Endothelial cell of coronary artery (primary cell): ENCODE measurements around the gene MYT1. TPM values are rescaled to one million over a fixed set of nuclear protein-coding genes. Genes with fewer than 3 reads are reported as not detected.

ENCODE experiments used
- total RNA-seq: library from RNA; depleted of rRNA; stranded (reverse); fragments of >200 nt; gene quantifications from 2 replicates; pipeline ENCODE4 v1.2.3, GENCODE V29; 2014

Gene MYT1
- total RNA-seq = not detected in 2 replicates

DNA sequence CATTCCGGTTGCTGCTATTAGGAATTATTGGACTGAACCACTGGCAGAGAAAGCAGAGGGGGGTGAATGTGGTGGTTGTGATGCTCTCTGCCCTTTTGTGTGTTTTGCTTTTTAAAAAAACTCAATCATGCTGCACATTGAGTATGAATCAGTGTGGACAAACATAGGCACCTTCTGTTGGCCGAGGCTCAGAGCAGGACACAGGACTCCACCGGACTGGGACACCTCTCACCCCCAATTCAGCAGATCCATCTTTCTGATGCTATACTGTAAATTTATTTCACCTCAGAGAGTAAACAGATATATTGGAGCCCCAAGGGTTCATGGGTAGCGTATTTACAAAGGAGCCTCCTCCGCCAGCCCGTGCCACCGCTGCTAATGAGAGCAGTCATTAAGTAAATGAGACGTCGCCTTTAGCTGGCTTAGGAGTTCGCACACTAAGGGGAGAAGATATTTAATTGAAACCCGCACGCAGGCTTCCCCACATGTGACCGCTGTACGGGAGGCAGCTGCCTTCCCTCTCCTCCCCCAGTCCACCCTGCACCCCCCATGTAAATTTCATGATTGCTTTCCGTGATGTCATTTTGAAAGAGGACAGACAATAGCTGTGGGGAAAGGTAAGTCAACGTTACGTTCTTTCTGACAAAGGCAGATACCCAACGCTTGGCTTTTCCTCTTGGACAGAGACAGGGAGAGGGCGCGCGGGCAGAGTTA is at the start of gene MYT1:
MYT1 (plus strand) TSS at position 330 of the 714 bp plus-strand sequence. CDS start 34,410 bp downstream, outside the sequence.

DNA sequence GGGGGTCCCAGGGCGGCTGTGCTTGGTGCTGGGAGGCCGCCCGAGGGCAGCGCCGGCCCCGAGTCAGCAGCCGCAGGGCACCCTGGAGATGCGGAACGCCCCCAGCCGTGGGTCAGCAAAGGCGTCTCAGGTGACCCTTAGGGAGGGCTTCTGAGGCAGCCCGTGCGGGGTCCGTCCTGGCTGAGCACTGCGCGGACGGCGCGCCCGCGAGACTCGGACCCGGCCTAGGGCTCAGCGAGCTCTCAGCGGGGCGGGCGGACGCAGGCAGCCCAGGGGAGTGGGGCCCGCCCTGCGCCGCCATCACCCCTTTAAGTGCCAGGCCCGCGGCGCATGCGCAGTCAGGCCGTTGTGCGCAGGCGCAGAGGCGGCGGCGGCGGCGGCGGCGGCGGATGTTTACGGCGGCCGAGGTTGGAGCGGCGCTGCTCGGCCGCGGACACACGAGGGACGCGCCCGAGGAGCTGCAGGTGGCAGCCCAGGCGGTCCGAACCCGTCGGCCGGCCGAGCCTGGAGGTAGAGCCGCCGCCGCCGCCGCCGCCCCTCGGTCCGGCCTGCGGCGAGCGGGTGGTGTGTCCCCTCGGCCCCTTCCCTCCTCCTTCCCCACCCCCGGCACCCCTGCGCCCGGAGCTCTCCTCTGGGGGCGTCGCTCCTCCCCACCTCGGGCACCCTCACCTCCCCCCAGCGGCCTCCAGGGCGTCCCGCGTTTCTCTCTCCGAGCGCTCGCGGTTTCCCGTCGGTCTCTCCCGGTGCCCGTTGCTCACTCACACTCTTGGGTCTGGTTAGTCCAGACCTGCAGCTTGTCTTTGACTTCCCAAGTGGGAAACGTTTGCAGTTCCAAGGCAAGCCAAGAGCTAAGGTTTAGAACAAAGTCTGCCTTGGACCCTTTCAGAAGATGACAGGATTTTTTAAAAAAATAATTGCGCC is 91.4 kb downstream of the MYT1 start, which contains the start of gene PCMTD2:
PCMTD2 (plus strand) TSS at position 388 of the 921 bp plus-strand sequence. CDS start 4,218 bp downstream, outside the sequence.

Other genes with a start within 250 kb of the MYT1 start
- gene UCKL1, start 208.0 kb upstream of the MYT1 start, total RNA-seq = 25.3 and 29.2 TPM in 2 replicates
- gene ZNF512B, start 194.5 kb upstream of the MYT1 start, total RNA-seq = 9.9 and 10.3 TPM in 2 replicates
- 1.8 and 2.2 TPM in 2 replicates for gene SAMD10, start 184.8 kb upstream of the MYT1 start, total RNA-seq
- 76.2 and 81.9 TPM in 2 replicates for gene PRPF6, start 183.3 kb upstream of the MYT1 start, total RNA-seq
- gene C20orf204, start 128.3 kb upstream of the MYT1 start, total RNA-seq = 1.9 TPM in 2 replicates
- gene SOX18, start 114.8 kb upstream of the MYT1 start, total RNA-seq = 16.0 and 23.7 TPM in 2 replicates
- gene TCEA2, start 101.3 kb upstream of the MYT1 start, total RNA-seq = 25.1 and 39.3 TPM in 2 replicates
- 17.0 and 17.5 TPM in 2 replicates for gene RGS19, start 84.9 kb upstream of the MYT1 start, total RNA-seq
- 1.3 and 2.6 TPM in 2 replicates for gene OPRL1, start 84.4 kb upstream of the MYT1 start, total RNA-seq
- gene LKAAEAR1, start 80.1 kb upstream of the MYT1 start, total RNA-seq = not detected in 2 replicates
- gene NPBWR2, start 56.9 kb upstream of the MYT1 start, total RNA-seq = not detected in 2 replicates
- 32.5 and 41.4 TPM in 2 replicates for gene PCMTD2, start 91.3 kb downstream of the MYT1 start, total RNA-seq